OCI-LY3 (cell line): Measurements from ENCODE around the gene LOXL1.

Experiments used
- H2AFZ ChIP-seq: fragments of 200-600, 300-600 bp; shearing (Covaris generic); 2 replicates; pipeline ENCODE4 v1.6.0; 2014; ENCODE audit warnings: antibody characterized with exemption, low read depth, low read length
- H3K27ac ChIP-seq: fragments of 200-600, 300-600 bp; sonication (generic); 2 replicates; pipeline ENCODE4 v1.5.1; 2014; ENCODE audit warnings: mild to moderate bottlenecking, low read length, moderate library complexity, mixed read lengths
- H3K27me3 ChIP-seq: fragments of 200-600, 300-600 bp; sonication (generic); 2 replicates; pipeline ENCODE4 v1.6.1; 2014; ENCODE audit warnings: low read depth, low read length, mixed read lengths
- H3K36me3 ChIP-seq: fragments of 200-600, 300-600 bp; sonication (generic); replicated peaks from 2 replicates; pipeline ENCODE3; 2014; ENCODE audit warnings: low read depth, low read length, mixed read lengths
- H3K4me1 ChIP-seq: fragments of 300-600, 200-600 bp; sonication (generic); 2 replicates; pipeline ENCODE4 v1.6.1; 2014; ENCODE audit warnings: low read length, mixed read lengths
- H3K4me2 ChIP-seq: fragments of 200-600, 300-600 bp; sonication (generic); 2 replicates; pipeline ENCODE4 v1.6.1; 2014; ENCODE audit warnings: low read length, mixed read lengths
- H3K4me3 ChIP-seq: fragments of 300-600, 200-600 bp; sonication (generic); 2 replicates; pipeline ENCODE4 v1.5.1; 2014; ENCODE audit warnings: antibody characterized with exemption, mild to moderate bottlenecking, low read length, moderate library complexity
- H3K79me2 ChIP-seq: fragments of 300-600, 200-600 bp; shearing (Covaris generic); 2 replicates; pipeline ENCODE4 v1.6.1; 2014; ENCODE audit warnings: mild to moderate bottlenecking, low read length, mixed read lengths
- H3K9ac ChIP-seq: fragments of 300-600, 200-600 bp; shearing (Covaris generic); 2 replicates; pipeline ENCODE4 v1.6.0; 2014; ENCODE audit warnings: mild to moderate bottlenecking, low read length, moderate library complexity
- H3K9me3 ChIP-seq: fragments of 200-600, 300-600 bp; shearing (Covaris generic); 2 replicates; pipeline ENCODE4 v1.6.1; 2014; ENCODE audit warnings: low read length, mixed read lengths; ENCODE audit not compliant: insufficient read depth
- H4K20me1 ChIP-seq: fragments of 200-600, 300-600 bp; sonication (generic); 2 replicates; pipeline ENCODE4 v1.6.1; 2016; ENCODE audit warnings: low read length, mixed read lengths; ENCODE audit not compliant: insufficient read depth
- EZH2phosphoT487 ChIP-seq: fragments of 200-600 bp; shearing (Covaris generic); IDR thresholded peaks from 2 replicates; pipeline ENCODE4 v1.6.1; 2018; ENCODE audit warnings: antibody characterized with exemption, mixed run types, low read depth
- TF ChIP-seq, protein P1 (sequence below): fragments of 200-600, 300-600 bp; sonication (generic); IDR thresholded peaks from 2 replicates; pipeline ENCODE4 v1.5.1; 2014; ENCODE audit warnings: antibody characterized with exemption, low read length, low read depth

LOXL1 gene

DNA sequence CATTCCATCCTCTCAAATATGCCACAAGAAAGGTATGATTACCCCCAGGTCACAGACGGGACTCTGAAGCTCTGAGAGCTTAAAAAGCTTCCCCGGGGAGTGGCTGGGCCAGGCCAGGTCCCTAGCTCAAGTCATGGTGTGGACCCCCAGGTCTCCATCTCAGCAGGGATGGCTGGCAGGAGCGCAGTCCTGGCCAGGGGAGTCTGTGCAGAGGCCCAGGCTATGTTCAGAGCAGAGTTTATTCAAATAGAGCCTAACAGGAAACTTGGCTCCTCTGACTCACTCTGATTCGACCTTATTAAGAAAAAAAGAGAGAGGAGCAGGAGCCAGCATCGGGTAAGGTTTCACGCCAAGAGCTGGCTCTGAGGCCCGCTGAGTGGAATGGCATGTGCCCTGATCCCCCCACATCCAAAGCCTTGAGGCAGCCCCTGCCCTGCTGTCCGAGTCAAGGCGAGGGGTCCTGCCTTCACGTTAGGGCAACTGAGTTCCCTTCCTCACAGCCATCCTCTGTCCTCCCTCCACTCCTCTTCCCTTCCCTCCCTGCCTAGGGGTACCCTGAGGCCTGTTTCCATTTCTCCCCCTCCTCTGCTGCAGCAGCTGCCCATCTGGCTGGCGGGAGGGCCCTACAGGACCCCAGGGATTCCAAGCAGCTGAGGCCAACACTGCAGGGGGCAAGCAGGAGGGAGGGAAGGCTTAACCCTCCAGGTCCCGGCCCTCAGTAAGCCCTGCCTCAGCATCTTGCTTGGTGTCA lies 1.9 kb upstream of the LOXL1 start:
- Histone ChIP-seq H3K4me2 (no peak overlapping the region), H3K4me3 (no peak overlapping the region), H3K79me2 (no peaks in the 10 kb centered on the region), H3K4me1 (peaks cover 13% of the 10 kb centered on the region), H4K20me1 (no peaks in the 10 kb centered on the region), H3K9ac (no peak overlapping the region), H2AFZ (no peak overlapping the region), H3K36me3 (no peaks in the 10 kb centered on the region), H3K27ac (no peak overlapping the region), H3K9me3 (no peaks in the 10 kb centered on the region), H3K27me3 (no peaks in the 10 kb centered on the region)
- TF ChIP-seq EZH2phosphoT487 = no peak

GRCh38 chr15:73925848-73926218 lies 429 bp upstream of the LOXL1 start:
- Histone ChIP-seq H3K36me3 (no peaks in the 10 kb centered on the region), H3K9me3 (no peaks in the 10 kb centered on the region), H4K20me1 (no peaks in the 10 kb centered on the region), H3K4me3 (no peak overlapping the region), H3K27me3 (no peaks in the 10 kb centered on the region), H3K4me1 (peaks cover 6% of the 10 kb centered on the region; the same call in 1 of the 2 replicates), H3K79me2 (no peaks in the 10 kb centered on the region), H3K9ac (no peak overlapping the region), H2AFZ (no peak overlapping the region), H3K4me2 (no peak overlapping the region), H3K27ac (no peak overlapping the region)
- TF ChIP-seq, protein P1, sequence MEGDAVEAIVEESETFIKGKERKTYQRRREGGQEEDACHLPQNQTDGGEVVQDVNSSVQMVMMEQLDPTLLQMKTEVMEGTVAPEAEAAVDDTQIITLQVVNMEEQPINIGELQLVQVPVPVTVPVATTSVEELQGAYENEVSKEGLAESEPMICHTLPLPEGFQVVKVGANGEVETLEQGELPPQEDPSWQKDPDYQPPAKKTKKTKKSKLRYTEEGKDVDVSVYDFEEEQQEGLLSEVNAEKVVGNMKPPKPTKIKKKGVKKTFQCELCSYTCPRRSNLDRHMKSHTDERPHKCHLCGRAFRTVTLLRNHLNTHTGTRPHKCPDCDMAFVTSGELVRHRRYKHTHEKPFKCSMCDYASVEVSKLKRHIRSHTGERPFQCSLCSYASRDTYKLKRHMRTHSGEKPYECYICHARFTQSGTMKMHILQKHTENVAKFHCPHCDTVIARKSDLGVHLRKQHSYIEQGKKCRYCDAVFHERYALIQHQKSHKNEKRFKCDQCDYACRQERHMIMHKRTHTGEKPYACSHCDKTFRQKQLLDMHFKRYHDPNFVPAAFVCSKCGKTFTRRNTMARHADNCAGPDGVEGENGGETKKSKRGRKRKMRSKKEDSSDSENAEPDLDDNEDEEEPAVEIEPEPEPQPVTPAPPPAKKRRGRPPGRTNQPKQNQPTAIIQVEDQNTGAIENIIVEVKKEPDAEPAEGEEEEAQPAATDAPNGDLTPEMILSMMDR = no peak
- no peak for TF ChIP-seq EZH2phosphoT487

DNA sequence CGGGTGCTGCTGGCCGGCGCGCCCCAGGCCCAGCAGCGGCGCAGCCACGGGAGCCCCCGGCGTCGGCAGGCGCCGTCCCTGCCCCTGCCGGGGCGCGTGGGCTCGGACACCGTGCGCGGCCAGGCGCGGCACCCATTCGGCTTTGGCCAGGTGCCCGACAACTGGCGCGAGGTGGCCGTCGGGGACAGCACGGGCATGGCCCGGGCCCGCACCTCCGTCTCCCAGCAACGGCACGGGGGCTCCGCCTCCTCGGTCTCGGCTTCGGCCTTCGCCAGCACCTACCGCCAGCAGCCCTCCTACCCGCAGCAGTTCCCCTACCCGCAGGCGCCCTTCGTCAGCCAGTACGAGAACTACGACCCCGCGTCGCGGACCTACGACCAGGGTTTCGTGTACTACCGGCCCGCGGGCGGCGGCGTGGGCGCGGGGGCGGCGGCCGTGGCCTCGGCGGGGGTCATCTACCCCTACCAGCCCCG lies 777 bp downstream of the LOXL1 start:
- peaks cover 6% of the 10 kb centered on the region; the same call in 1 of the 2 replicates for H3K4me1 ChIP-seq
- no peaks in the 10 kb centered on the region for H3K9me3 ChIP-seq
- no peaks in the 10 kb centered on the region for H3K27me3 ChIP-seq
- H3K79me2 ChIP-seq = no peaks in the 10 kb centered on the region
- TF ChIP-seq EZH2phosphoT487 = no peak
- TF ChIP-seq, protein P1 = no peak
- no peaks in the 10 kb centered on the region for H4K20me1 ChIP-seq
- H3K4me2 ChIP-seq = no peak overlapping the region
- no peak overlapping the region for H3K27ac ChIP-seq
- no peak overlapping the region for H3K9ac ChIP-seq
- no peak overlapping the region for H2AFZ ChIP-seq
- no peaks in the 10 kb centered on the region for H3K36me3 ChIP-seq
- H3K4me3 ChIP-seq = no peak overlapping the region

DNA sequence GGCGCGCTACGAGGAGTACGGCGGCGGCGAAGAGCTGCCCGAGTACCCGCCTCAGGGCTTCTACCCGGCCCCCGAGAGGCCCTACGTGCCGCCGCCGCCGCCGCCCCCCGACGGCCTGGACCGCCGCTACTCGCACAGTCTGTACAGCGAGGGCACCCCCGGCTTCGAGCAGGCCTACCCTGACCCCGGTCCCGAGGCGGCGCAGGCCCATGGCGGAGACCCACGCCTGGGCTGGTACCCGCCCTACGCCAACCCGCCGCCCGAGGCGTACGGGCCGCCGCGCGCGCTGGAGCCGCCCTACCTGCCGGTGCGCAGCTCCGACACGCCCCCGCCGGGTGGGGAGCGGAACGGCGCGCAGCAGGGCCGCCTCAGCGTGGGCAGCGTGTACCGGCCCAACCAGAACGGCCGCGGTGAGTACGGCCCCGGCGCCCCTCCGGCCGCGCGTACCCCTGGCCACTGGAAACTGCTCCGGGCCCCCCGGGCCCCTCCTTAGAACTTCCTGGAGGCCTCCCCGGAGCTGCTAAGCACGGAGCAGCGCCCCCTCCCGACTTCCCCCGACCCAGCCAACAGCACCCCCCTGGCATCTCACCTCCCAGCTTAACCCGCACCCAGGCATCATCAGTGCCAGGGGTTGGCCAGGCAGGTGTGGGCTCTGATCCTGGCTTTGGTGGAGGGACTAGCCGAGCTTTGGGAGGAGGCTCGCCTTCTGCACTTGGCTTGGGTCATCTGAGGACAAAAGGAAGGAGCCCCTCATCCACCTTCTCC lies 1.4 kb downstream of the LOXL1 start:
- no peaks in the 10 kb centered on the region for H3K27me3 ChIP-seq
- H3K9ac ChIP-seq = no peak overlapping the region
- H3K27ac ChIP-seq = no peak overlapping the region
- H2AFZ ChIP-seq = no peak overlapping the region
- TF ChIP-seq EZH2phosphoT487 = no peak
- TF ChIP-seq, protein P1 = no peak
- H3K79me2 ChIP-seq = no peaks in the 10 kb centered on the region
- H4K20me1 ChIP-seq = no peaks in the 10 kb centered on the region
- no peaks in the 10 kb centered on the region for H3K9me3 ChIP-seq
- H3K36me3 ChIP-seq = no peaks in the 10 kb centered on the region
- no peak overlapping the region for H3K4me2 ChIP-seq
- peaks cover 6% of the 10 kb centered on the region; the same call in 1 of the 2 replicates for H3K4me1 ChIP-seq
- no peak overlapping the region for H3K4me3 ChIP-seq
